H1 (cell line): ENCODE results near the gene MIGA1. TPM values are rescaled to one million over a fixed set of nuclear protein-coding genes. Genes with fewer than 3 reads are reported as not detected.

Experiments
- CTCF ChIA-PET: fragments of 300-600 bp; sonication (Branson Sonifier 250); formaldehyde crosslinking; loops from one replicate; lab custom pipeline; 2021; ENCODE audit not compliant: partially characterized antibody; lab: Charles Lee
- POLR2A ChIA-PET: fragments of 300-600 bp; sonication (Branson Sonifier 250); formaldehyde crosslinking; loops from one replicate; lab custom pipeline; 2021; ENCODE audit warnings: inconsistent platforms; ENCODE audit not compliant: partially characterized antibody; lab: Charles Lee
- DNase-seq, 2 experiments: peaks; one replicate each; pipeline versions ENCODE4 v3.0.0 to v3.0.0-alpha.2; 2010 to 2022; ENCODE audit warnings: low spot score in 2 of 2, low read depth in 1 of 2, mixed read lengths in 1 of 2
- FAIRE-seq: peaks from 2 replicates; lab custom pipeline; 2011; peaks lifted over from hg19 to GRCh38; lab: Jason Lieb, UNC
- H2AFZ ChIP-seq: 2 replicates; pipeline ENCODE4 v1.8.1; 2012; ENCODE audit warnings: low read length, inconsistent platforms
- H2AK5ac ChIP-seq: 2 replicates; pipeline ENCODE4 v1.6.1; 2013; ENCODE audit warnings: low read depth, low read length
- H2BK120ac ChIP-seq: replicated peaks from 2 replicates; pipeline ENCODE3; 2013; ENCODE audit warnings: low read depth, low read length, inconsistent platforms
- H2BK12ac ChIP-seq: 2 replicates; pipeline ENCODE4 v1.6.1; 2013; ENCODE audit warnings: low read depth, low read length
- H2BK15ac ChIP-seq: 2 replicates; pipeline ENCODE4 v1.6.1; 2013; ENCODE audit warnings: low read length
- H2BK20ac ChIP-seq: 2 replicates; pipeline ENCODE4 v1.6.1; 2013; ENCODE audit warnings: low read length
- H2BK5ac ChIP-seq: 2 replicates; pipeline ENCODE4 v1.6.1; 2013; ENCODE audit warnings: low read depth, low read length
- H3K14ac ChIP-seq: 2 replicates; pipeline ENCODE4 v1.6.1; 2013; ENCODE audit warnings: inconsistent platforms; ENCODE audit not compliant: insufficient read length
- H3K18ac ChIP-seq: 2 replicates; pipeline ENCODE4 v1.6.1; 2013; ENCODE audit warnings: low read length; ENCODE audit errors: extremely low read depth
- H3K23ac ChIP-seq: 2 replicates; pipeline ENCODE4 v1.6.1; 2013; ENCODE audit warnings: inconsistent platforms; ENCODE audit not compliant: insufficient read length
- H3K23me2 ChIP-seq: 2 replicates; pipeline ENCODE4 v1.6.1; 2013; ENCODE audit warnings: low read depth, low read length
- H3K27ac ChIP-seq: 2 replicates; pipeline ENCODE4 v1.6.1; 2011; ENCODE audit warnings: low read depth, low read length, inconsistent platforms
- H3K27me3 ChIP-seq, 4 experiments: replicated peaks in 1 of 4; 1 replicate in 1 of 4; 2 replicates in 3 of 4; pipeline versions ENCODE4 v1.6.1 to v1.8.1; 2011 to 2013; ENCODE audit warnings: low read length in 3 of 4, mild to moderate bottlenecking in 3 of 4, inconsistent platforms in 2 of 4, mixed read lengths in 2 of 4, moderate library complexity in 1 of 4; ENCODE audit not compliant: control insufficient read depth in 3 of 4, insufficient read depth in 3 of 4; ENCODE audit errors: extremely low read depth in 1 of 4
- H3K36me3 ChIP-seq, 4 experiments: 2 replicates each; pipeline versions ENCODE4 v1.6.1 to v1.8.1; 2011 to 2013; ENCODE audit warnings: mild to moderate bottlenecking in 4 of 4, low read length in 3 of 4, moderate library complexity in 2 of 4, control low read depth in 1 of 4, inconsistent platforms in 1 of 4; ENCODE audit not compliant: insufficient read depth in 4 of 4, control insufficient read depth in 2 of 4
- H3K4ac ChIP-seq: replicated peaks from 2 replicates; pipeline ENCODE3; 2013; ENCODE audit warnings: low read length, low read depth, mixed read lengths, inconsistent platforms; ENCODE audit not compliant: insufficient read length
- H3K4me1 ChIP-seq, 4 experiments: replicated peaks in 1 of 4; 1 replicate in 1 of 4; 2 replicates in 3 of 4; pipeline versions ENCODE4 v1.6.1 to v1.8.1; 2011 to 2013; ENCODE audit warnings: low read length in 3 of 4, inconsistent platforms in 2 of 4, mixed read lengths in 1 of 4; ENCODE audit not compliant: insufficient read depth in 4 of 4, control insufficient read depth in 3 of 4
- H3K4me2 ChIP-seq, 2 experiments: 2 replicates each; pipeline versions ENCODE4 v1.6.1 to v1.8.1; 2011 to 2013; ENCODE audit warnings: low read depth in 2 of 2, low read length in 2 of 2, control low read depth in 1 of 2, inconsistent platforms in 1 of 2, mild to moderate bottlenecking in 1 of 2; ENCODE audit not compliant: insufficient read depth in 1 of 2
- H3K4me3 ChIP-seq, 4 experiments: fragments of 200-600, 300-600 bp in 1 of 4; sonication (generic), shearing (Covaris generic), sonication (Bioruptor Twin) in 1 of 4; 2 replicates each; pipeline versions ENCODE4 v1.5.1 to v1.8.1; 2011 to 2016; ENCODE audit warnings: low read length in 4 of 4, low read depth in 3 of 4, control low read depth in 2 of 4, inconsistent platforms in 2 of 4, mild to moderate bottlenecking in 2 of 4, mixed read lengths in 1 of 4, moderate library complexity in 1 of 4; ENCODE audit not compliant: insufficient read depth in 2 of 4; ENCODE audit errors: extremely low read depth in 1 of 4
- H3K56ac ChIP-seq: replicated peaks from 2 replicates; pipeline ENCODE3; 2013; ENCODE audit warnings: low read depth, mild to moderate bottlenecking, mixed read lengths, low read length, inconsistent platforms; ENCODE audit not compliant: insufficient read length
- H3K79me1 ChIP-seq: 2 replicates; pipeline ENCODE4 v1.6.1; 2013; ENCODE audit warnings: low read depth, low read length, control low read depth
- H3K79me2 ChIP-seq, 2 experiments: 2 replicates each; pipeline versions ENCODE4 v1.6.1 to v1.8.1; 2012 to 2013; ENCODE audit warnings: low read length in 2 of 2, mild to moderate bottlenecking in 2 of 2, inconsistent platforms in 1 of 2; ENCODE audit not compliant: insufficient read depth in 2 of 2, control insufficient read depth in 1 of 2
- H3K9ac ChIP-seq, 4 experiments: replicated peaks in 1 of 4; 1 replicate in 1 of 4; 2 replicates in 3 of 4; pipeline versions ENCODE4 v1.6.1 to v1.8.1; 2011 to 2013; ENCODE audit warnings: low read depth in 3 of 4, low read length in 3 of 4, control low read depth in 2 of 4, mild to moderate bottlenecking in 2 of 4, moderate library complexity in 2 of 4, inconsistent platforms in 1 of 4; ENCODE audit errors: extremely low read depth in 1 of 4
- H3K9me3 ChIP-seq, 2 experiments: 2 replicates each; pipeline versions ENCODE4 v1.6.1 to v1.8.1; 2012 to 2013; ENCODE audit warnings: mild to moderate bottlenecking in 2 of 2, moderate library complexity in 2 of 2, control low read depth in 1 of 2, inconsistent platforms in 1 of 2, low read depth in 1 of 2, low read length in 1 of 2, mixed read lengths in 1 of 2; ENCODE audit not compliant: insufficient read depth in 2 of 2
- H4K20me1 ChIP-seq, 2 experiments: replicated peaks in 1 of 2; 2 replicates each; pipeline versions ENCODE3 to v1.8.1; 2011 to 2013; ENCODE audit warnings: inconsistent platforms in 2 of 2, low read length in 2 of 2, mild to moderate bottlenecking in 1 of 2; ENCODE audit not compliant: insufficient read depth in 2 of 2, control insufficient read depth in 1 of 2
- H4K5ac ChIP-seq: 2 replicates; pipeline ENCODE4 v1.6.1; 2013; ENCODE audit warnings: low read length, low read depth, mixed read lengths, inconsistent platforms; ENCODE audit not compliant: insufficient read length
- H4K8ac ChIP-seq: 2 replicates; pipeline ENCODE4 v1.8.0; 2013; ENCODE audit warnings: mild to moderate bottlenecking, moderate library complexity, low read length, inconsistent platforms; ENCODE audit not compliant: insufficient read depth; ENCODE audit errors: extremely low read depth
- H4K91ac ChIP-seq: replicated peaks from 2 replicates; pipeline ENCODE3; 2013; ENCODE audit warnings: low read length, mixed read lengths, inconsistent platforms; ENCODE audit not compliant: insufficient read length
- EZH2 ChIP-seq: fragments of 200-600 bp; sonication (generic); IDR thresholded peaks from 2 replicates; pipeline ENCODE4 v1.7.1; 2012; ENCODE audit warnings: low read depth, mild to moderate bottlenecking, moderate library complexity, low read length, inconsistent platforms; ENCODE audit not compliant: severe bottlenecking
- NRF1 ChIP-seq: IDR thresholded peaks from 2 replicates; pipeline ENCODE4 v1.6.1; 2011; ENCODE audit warnings: mild to moderate bottlenecking, low read depth, low read length, improper control_type of control experiment
- RAD21 ChIP-seq, 2 experiments: IDR thresholded peaks in 1 of 2; conservative IDR thresholded peaks in 1 of 2; 2 replicates each; pipeline ENCODE4 v1.6.1; 2011; ENCODE audit warnings: low read depth in 2 of 2, low read length in 2 of 2, improper control_type of control experiment in 1 of 2, inconsistent platforms in 1 of 2, mild to moderate bottlenecking in 1 of 2, moderate library complexity in 1 of 2
- WGBS, 2 experiments: shearing (Covaris generic) in 1 of 2; methylation state at CpG; one replicate each; pipeline versions ENCODE4 v1.1.6 to v1.1.7; 2013 to 2015; ENCODE audit warnings: low lambda C conversion rate in 2 of 2, mixed read lengths in 2 of 2, inconsistent platforms in 1 of 2, low coverage in 1 of 2, missing lambda C conversion rate in 1 of 2; ENCODE audit not compliant: insufficient replicate concordance in 2 of 2, insufficient coverage in 1 of 2, insufficient read length in 1 of 2; ENCODE audit errors: extremely low coverage in 1 of 2, missing lambda C conversion rate in 1 of 2; 5-methylcytosine and 5-hydroxymethylcytosine counted together
- polyA plus RNA-seq, 7 experiments: library from polyadenylated mRNA; depleted of rRNA in 3 of 7; stranded (reverse) in 5 of 7; unstranded in 2 of 7; fragments of >200 nt in 5 of 7; fragments of 200-250 nt in 2 of 7; gene quantifications; 1 replicate in 5 of 7; 2 replicates in 1 of 7; 4 replicates in 1 of 7; pipeline versions ENCODE4 v1.2.1 to v1.2.3, GENCODE V29; 2011 to 2013; ENCODE audit warnings: missing spikeins in 2 of 7, mixed read lengths in 2 of 7
- total RNA-seq: library from RNA; stranded (reverse); fragmentation: NEBNext Ultra II Directional; extraction: Animal tissue kit (Norgen Biotek cat#: 25700); gene quantifications from 2 replicates; pipeline ENCODE4 v1.2.1, GENCODE V29; 2021

Gene MIGA1
- total and polyA plus RNA-seq, 2 of the 8 experiments (the other 6 are each of a cell fraction or from before 2014, with no cell fraction given): 0.95 to 7.0 TPM

DNA sequence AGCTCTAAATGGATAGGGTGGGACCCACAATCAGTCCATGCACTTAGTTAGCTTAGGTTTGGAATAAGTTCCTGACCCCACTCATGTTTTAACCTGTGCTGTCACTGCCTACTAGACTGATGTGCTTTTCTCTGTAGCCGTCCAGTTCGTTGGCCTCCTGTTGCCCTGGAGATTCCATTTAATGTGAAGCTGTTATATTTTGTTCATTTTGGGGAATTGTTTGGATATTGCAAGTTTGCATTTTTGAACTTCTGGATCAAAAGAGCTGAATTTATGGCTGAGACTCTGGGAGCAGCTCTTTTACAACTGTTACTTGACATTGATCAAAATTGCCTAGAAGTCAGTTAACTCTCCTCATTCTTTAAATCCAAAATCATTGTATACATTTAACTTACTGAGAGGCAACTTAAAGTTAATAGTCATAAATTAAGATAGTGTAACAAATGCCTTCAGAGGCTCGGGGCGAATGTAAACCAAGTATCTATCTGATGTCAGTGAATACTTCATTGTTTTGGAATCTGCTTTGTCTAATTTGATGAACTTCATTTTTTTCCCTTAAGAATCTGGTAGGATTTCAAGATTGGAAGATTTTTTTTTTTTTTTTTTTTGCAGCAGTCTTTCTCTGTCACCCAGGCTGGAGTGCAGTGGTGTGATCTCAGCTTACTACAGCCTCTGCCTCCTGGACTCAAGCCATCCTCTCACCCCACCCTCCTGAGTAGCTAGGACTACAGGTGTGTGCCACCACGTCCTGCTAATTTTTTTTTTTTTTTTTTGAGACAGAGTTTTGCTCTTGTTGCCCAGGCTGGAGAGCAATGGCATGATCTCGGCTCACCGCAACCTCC is 38.1 kb downstream of the MIGA1 start:
- TF ChIP-seq EZH2 (no peak), NRF1 (no peak), RAD21 (IDR thresholded peaks at IDR 0.05 in 1 of 2, conservative IDR thresholded peaks at IDR 0.05 in 1 of 2; ENCODE audit: low read depth in 2 of 2, low read length in 2 of 2) (no peak)
- Histone ChIP-seq H3K27ac (no peak overlapping the region), H4K20me1 (no peaks in the 10 kb centered on the region), H4K8ac (no peak overlapping the region), H2BK15ac (no peak overlapping the region), H2BK20ac (no peak overlapping the region), H3K23ac (no peak overlapping the region), H2AK5ac (no peak overlapping the region), H3K4ac (no peak overlapping the region), H3K14ac (no peak overlapping the region), H3K9me3 (no peaks in the 10 kb centered on the region), H3K79me1 (no peaks in the 10 kb centered on the region), H3K9ac (no peak overlapping the region), H3K4me3 (no peak overlapping the region), H3K4me1 (no peaks in the 10 kb centered on the region), H2BK12ac (no peak overlapping the region), H3K4me2 (no peak overlapping the region), H4K91ac (no peak overlapping the region), H4K5ac (no peak overlapping the region), H3K36me3 (peaks cover 0 to 13% (median 3%) of the 10 kb centered on the region in 4 experiments; a peak in 3 of 8 replicates), H2BK120ac (no peak overlapping the region), H3K56ac (no peak overlapping the region), H2BK5ac (no peak overlapping the region), H3K18ac (no peak overlapping the region), H3K79me2 (no peaks in the 10 kb centered on the region), H3K27me3 (peaks cover 0 to 2% (median 0%) of the 10 kb centered on the region in 4 experiments; a peak in 1 of 7 replicates), H2AFZ (no peak overlapping the region), H3K23me2 (no peaks in the 10 kb centered on the region)
- FAIRE-seq (no peak), DNase-seq (no peak)
- 93% methylated on average over 5 of the region's 7 CpGs; no CpG with 5 or more reads in 1 of the 2 experiments for WGBS, 2 experiments
- ChIA-PET CTCF (interaction anchor here (0.5 to 0.9 kb wide), 3 partner anchors 20 to 73 kb away, joined by 3 read pairs; no protein-coding TSS in a partner anchor), POLR2A (interaction anchor here (1.2 kb wide), 1 partner anchor 161 kb away, joined by 3 read pairs; the partner anchor contains the start of gene FUBP1)
